Measurements from ENCODE around the gene CPNE2.

CPNE2 gene

DNA sequence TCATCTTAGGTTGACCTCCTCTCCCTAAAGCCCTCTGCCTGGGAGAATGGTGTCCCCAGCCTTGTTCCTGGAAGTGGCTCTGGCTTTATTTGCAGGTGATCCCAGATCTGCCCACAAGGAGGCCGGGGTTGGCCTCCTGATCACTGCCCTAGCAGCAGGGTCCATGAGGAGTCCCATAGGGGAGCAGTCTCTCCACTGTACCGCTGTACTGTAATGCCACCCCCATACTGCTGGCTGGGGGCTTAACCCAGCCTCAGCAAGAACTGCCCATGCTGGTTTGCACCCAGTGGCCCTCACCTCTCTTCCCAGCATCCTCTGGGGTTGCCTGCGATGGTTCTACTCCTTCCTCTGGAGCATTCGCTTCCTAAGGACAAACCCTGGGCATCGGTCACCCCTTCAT lies 54.4 kb downstream of the CPNE2 start:
- no peak for DNase-seq

DNA sequence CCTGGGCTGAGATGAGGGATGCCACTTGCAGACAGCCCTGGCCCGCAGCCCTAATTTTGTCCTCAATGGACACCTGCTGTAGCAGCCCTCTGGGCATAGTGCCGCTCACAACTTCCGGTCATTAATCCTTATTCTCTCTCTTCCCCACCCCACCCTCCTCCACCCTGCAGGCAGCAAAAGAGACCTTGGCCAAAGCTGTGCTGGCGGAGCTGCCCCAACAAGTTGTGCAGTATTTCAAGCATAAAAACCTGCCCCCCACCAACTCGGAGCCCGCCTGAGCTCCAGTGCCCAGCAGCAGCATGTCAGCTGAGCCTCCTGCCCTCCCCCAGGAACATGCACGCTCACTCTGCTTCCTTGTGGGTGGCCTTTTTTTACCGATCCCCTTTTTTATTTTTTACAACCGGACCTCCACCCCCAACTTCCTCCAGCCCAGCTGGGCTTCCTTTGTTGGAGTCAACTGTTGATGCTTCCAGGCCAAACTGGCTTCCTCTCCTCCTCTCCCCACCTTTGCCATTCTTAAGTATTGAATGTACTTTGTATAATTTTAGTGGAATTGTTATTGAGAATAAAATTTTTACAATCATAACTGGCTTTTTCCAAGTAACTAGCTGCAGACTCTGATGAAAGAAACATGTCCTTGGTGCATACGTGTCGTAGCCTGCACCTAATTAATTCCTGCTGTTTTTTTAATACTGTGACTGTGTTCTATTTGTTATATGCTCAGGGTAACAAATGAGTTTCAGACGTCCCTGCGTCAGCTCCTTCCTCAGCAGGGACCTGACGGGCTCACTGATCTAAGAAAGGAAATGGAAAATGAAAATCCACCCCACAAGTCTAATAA lies 55.2 kb downstream of the CPNE2 start:
- DNase-seq, result no peak

DNA sequence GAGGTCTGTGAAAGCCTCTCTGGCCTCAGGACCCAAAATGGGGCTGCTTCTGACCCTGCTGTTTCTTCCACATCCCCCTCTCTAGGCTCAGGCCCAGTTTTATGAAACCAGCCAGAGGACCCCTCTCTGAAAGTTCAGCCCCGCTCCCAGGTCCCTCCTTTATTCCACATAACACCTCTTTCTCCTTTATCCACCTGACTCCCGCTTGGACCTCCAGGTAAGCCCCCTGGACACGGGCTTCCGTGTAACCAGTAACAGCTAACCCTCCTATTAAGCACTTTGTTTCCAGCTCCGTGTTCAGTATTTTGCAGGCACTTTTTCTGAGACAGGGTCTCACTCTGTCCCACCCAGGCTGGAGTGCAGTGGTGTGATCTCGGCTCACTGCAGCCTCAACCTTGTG lies 56.1 kb downstream of the CPNE2 start:
- no peak for DNase-seq

- no peak for DNase-seq
Measured at GRCh38 chr16:57149391-57149790, 57.0 kb downstream of the CPNE2 start.

DNA sequence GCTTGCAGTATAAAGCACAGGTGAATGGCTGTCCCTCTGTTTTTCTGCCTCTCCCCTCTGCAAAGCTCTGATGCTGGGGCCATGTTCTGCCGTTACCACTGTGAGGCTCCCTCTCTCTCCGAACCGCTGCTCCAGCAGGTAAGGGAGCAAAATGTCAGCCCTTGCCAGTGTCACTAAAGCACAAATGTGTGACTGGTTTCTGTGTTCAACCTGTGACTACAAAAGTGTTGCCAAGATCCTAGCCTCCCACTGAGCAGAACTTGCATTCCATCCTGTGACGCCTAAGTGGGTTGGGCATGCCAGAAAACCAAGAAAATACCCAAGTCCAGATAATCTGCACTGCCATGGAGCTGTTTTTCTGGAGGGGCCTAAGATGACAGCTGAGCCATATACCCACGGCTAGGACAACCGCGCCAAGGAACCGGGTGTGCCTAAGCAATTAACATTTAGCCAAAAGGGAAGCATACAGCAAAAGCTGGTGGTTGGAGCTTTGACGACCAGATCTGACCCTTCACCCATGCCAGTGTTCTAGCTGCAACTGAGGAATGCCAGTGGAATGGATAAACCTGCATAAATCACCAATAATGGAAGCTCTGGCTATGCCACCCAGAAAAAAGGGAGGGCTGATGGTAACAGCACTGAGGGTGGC lies 58.4 kb downstream of the CPNE2 start:
- DNase-seq, result no peak

DNA sequence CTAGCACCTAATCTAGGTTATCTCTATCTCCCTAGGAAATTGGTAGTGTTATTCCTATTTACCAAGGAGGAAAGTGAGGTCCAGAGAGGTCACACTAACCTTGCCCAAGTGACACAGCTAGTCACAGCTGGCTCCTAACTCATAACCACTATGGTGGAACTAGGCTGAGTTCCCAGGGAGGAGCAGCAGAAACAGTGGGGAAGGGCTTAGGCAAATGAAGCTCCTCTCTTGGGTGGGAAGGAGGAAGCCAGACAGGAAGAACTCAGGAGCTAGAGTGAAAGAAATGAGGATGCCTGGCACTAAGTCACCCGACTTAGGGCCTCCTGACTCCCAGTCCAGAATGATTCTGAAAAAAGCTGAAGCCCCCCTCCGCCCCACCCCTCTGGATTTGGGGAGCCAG lies 59.0 kb downstream of the CPNE2 start:
- no peak for DNase-seq

- DNase-seq, result no peak
Measured at GRCh38 chr16:57152096-57153093, 60.0 kb downstream of the CPNE2 start.

DNA sequence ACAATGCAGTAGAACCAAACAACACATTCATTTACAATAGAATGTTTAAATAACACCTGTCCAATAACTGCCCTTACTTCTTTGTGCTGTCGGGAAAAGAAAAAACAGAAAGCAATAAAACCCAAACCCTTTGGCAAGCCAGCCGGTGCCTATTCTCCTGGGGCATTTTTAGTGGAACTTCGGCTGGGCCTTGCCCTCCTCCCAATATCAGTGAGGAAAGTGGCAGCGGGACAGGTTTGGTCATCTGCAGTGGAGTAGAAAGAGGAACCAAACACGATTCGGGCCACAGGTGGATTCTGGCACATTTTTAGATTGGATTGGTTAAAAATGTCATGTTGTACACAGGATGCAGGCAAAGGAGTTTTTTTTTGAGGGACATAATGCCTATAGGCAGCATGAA lies 61.5 kb downstream of the CPNE2 start:
- no peak for DNase-seq

GRCh38 chr16:57155702-57156350 lies 63.4 kb downstream of the CPNE2 start:
- DNase-seq, result no peak

DNA sequence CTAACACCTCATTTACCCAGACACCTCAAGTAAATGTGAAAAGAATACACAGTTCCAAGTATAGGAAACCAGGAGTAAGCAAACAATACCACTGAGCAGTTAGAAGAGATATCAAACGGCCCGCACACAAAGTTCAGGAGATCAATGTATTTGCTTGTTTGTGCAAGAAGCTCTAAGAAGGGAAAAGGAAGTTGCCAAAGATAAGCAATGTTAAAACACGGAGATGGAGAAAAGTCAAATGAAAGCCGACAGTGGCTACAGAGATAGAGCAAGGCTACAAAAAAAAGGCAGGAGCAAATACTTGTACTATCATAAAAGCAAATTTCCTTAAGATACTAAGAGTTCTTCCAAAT lies 63.9 kb downstream of the CPNE2 start:
- DNase-seq, result no peak

- no peak for DNase-seq
Measured at GRCh38 chr16:57157533-57157932, 65.2 kb downstream of the CPNE2 start.

DNA sequence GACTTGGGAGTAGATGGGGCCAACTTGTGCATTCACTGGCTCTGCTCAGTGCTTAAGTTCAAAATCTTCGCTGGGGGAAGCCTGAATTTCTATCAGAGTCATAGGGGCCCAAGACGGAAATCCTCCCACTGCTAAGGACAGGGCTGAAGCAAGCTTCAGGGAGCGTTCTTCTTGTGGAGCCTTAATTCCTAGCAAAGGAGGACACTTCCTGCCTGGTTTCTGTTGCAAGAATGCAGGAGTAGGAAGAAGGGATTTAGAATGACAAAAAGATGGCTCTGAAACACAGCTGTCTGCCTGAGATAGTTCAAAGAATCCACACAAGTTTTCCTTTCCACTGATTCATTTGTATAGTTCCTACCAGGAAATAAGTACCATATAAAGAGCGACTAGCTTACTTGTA lies 67.1 kb downstream of the CPNE2 start:
- no peak for DNase-seq

DNA sequence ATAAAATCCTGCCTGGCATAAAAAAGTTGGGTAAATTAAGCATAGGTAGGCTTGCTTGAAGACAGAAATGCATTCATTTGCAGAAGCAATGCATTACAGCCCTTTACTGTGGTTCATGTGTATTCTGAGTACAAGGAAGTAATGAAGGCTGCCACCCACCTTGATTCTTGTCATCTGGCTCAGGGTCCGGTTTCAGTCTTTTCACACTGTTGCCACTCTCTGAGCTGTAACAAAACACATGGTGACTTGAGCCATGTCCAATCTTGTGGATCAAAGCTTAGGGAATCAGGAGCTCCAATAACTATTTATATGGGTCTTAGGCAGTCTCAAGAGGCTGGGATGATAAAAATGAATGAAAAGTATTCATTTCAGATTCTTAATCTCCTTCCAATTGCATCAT lies 71.5 kb downstream of the CPNE2 start:
- DNase-seq, result no peak

- no peak for DNase-seq
Measured at GRCh38 chr16:57165483-57165882, 73.1 kb downstream of the CPNE2 start.

DNA sequence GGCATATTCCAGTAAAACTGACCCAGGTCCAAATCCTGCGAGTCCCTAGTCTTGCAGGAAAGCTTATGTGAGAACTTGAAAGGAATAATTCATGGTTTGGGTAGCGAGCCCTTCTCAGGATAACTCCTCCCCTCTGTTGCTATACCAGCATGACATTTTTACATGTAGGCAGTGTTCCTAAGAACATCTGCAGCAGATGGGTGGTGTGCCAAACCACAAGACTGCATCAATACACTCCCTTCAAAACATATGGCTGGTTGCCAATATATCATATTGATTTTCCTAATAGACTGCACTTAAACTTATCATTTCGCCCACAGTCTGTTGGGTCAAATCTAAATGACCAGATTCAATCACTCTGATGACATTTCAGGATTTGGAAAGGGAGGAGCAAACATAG lies 73.6 kb downstream of the CPNE2 start:
- no peak for DNase-seq

- no peak for DNase-seq
Measured at GRCh38 chr16:57166451-57166850, 74.1 kb downstream of the CPNE2 start.

DNA sequence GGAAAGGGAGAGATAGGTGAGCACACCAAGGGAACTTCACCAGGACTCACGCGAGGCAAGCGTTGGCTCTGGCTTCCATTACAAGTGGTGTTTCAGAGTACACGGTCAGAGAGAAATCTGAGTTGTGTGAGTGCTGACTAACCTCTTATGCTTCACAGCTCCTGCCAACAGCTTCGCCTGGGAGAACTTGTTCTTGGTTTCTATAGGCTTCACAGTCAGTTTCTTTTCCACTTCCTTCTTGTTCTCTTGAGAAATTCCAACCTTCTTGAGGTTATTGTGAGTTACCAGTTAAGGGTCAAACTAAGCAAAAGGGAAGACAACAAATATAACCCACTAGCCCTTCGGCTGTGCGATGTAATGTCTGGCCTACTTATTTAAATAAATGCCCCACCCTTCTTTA lies 74.6 kb downstream of the CPNE2 start:
- no peak for DNase-seq

- no peak for DNase-seq
Measured at GRCh38 chr16:57167538-57167937, 75.2 kb downstream of the CPNE2 start.

DNA sequence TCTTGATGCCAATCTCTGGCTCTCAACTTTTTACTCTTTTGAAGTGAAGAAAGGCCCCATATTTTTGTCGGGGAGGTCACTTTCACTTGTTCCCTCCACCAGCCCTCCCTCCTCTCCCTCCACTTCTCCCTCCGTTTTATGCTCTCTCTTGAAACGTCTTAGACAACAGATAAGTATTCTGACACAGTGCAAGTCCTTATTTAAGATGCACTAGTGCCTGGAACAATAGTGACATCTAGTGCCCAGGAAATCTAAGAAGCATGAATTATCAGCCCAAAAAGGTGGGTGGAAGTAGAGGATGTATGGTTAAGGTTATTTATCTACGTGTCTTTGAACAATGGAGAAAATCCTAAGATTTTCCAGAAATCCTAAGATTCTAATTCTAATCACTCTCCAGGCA lies 75.6 kb downstream of the CPNE2 start:
- no peak for DNase-seq

- DNase-seq, result no peak
Measured at GRCh38 chr16:57169327-57169726, 76.9 kb downstream of the CPNE2 start.

- DNase-seq, result no peak
Measured at GRCh38 chr16:57172721-57173290, 80.4 kb downstream of the CPNE2 start.

DNA sequence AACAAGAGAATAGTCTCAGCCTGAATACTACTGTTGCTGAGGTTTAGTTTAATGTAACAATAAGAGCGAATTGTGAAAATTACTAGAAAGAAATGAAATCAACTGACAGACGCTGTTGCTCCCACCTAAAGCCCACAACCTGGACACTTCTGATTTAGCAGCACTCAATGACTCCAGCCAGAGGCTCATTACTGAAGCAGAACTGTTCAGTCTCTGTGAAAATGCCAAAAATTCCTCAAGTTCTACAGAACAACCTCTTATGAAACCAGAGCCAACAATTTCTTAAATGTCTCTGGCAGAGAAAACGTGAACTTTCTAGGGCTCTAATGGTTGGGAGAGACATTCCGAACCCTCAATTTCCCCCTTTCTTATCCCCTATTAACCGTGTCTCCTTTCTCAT lies 83.5 kb downstream of the CPNE2 start:
- no peak for DNase-seq

DNA sequence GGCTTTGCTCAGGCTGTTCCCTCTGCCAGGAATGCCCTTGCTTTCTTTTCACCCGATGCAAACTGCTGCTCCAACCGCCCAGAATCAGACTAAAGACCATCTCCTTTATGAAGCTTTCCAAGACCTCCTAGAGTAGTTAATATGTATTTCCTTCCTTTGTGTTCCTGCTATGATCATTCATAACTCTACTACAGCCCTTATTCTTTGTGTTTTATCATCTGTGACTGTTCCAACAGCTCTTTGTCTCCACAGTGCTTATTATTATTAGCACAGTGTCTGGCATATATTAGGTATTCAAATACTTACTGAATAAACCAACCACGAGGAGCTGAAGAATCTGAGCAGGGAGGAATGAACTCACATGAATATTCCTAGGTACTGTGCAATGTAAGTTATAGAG lies 85.8 kb downstream of the CPNE2 start:
- DNase-seq, result no peak
